LNCAP (cell line): ENCODE results near the gene SNTG2.

Source experiments
- CTCF ChIP-seq: fragments of 450-650 bp; IDR thresholded peaks from 2 replicates; pipeline ENCODE4 v1.5.1; 2017; ENCODE audit warnings: mild to moderate bottlenecking

SNTG2 gene

GRCh38 chr2:908568-908967 lies 42.1 kb upstream of the SNTG2 start:
- TF ChIP-seq CTCF, result no peak

DNA sequence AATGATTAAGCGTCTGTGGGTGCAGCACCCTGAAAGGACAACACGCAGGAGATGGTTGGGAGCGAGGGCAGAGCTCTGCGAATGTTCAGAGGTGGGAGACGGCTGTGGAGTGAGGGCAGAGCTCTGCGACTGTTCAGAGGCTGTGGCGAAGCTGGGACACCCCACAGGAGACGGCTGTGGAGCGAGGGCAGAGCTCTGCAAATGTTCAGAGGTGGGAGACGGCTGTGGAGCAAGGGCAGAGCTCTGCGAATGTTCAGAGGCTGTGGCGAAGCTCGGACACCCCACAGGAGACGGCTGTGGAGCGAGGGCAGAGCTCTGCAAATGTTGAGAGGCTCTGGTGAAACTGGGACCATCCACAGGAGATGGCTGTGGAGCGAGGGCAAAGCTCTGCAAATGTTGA lies 40.0 kb upstream of the SNTG2 start:
- TF ChIP-seq CTCF, result no peak

DNA sequence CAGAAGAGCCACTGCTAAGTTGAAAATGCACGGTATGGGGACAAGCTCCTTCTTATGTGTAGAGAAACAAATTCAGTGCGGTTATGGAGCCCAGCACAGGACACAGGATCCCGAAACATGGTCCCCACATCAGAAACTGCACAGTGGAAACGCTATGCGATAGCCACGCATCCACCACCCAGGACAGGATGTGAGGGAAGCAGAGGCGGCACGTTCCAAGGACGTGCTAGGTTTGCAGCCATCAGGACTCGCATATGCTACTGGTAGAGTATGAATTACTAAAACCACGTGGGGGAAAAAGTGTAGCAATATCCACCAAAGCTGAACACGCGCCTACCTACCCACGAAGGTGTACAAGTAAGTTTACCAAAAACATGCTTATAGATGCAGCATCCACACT lies 34.7 kb upstream of the SNTG2 start:
- TF ChIP-seq CTCF, result no peak

GRCh38 chr2:916935-917334 lies 33.7 kb upstream of the SNTG2 start:
- TF ChIP-seq CTCF, result no peak

- no peak for TF ChIP-seq CTCF
Observed at GRCh38 chr2:919672-920071, 31.0 kb upstream of the SNTG2 start.

DNA sequence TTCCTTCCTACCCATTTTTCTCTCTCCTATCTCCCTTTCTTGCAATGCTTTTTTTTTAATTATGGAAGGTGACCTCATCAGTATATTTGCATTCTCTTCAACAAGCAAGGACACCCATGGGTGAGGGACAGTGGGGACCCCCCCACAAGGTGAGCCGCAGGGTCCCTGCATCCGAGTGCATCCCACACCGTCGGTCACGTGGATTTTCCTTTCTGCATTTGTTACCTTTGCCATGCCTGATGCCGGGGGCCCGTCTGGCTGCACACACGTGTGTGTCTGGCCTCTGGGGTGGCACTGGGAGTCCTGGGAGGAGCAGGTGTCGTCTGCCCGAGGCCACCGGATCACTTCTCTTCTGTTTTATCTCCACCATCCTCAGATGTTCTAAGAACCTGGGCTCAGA lies 30.1 kb upstream of the SNTG2 start:
- TF ChIP-seq CTCF, result no peak

DNA sequence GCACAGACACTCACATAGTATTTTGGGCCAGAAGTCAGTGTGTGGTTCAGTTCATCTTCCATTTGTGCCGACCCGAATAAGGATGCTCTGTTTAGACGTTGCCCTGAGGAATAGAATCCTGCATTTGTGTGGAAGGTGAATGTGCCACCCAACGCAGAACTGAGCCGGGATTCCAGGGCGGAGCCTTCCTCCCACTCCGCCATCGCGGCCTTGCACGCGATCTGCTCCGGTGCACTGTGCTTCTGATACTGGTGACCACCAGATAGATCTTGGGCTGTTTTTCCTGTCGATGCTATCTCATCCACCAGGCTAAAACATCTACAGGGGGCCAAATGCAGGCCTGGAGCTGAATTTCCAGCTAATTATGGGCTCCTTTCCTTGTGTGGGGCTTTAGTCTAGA lies 29.6 kb upstream of the SNTG2 start:
- no peak for TF ChIP-seq CTCF

DNA sequence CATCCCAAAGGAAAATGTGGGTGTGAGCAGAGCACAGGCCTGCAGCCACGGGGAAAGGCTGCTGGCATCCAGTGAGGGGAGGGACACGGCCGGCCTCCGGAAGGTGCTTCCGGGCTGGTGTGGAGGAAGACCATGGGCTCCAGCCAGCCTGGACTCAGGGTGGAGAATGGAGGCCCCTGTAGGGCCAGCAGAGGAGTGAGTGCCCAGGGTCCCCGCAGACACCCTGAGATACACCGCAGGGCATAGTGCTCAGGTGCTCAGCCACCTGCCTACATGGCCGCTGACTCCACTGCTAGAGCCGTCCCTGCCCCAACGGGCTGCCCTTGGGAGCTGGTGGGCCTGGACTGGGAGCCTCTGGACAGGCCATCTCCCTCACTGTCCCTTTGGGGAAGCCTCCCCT lies 28.5 kb upstream of the SNTG2 start:
- TF ChIP-seq CTCF, result no peak
